Astrocyte (in vitro differentiated cells and primary cell): ENCODE data around the gene PLEKHA8. TPM values are rescaled to one million over a fixed set of nuclear protein-coding genes. Genes with fewer than 3 reads are reported as not detected.

ENCODE experiments used
- DNase-seq: peaks from one replicate; pipeline ENCODE4 v3.0.0-alpha.2; 2010; ENCODE audit warnings: low read depth
- FAIRE-seq: peaks from 2 replicates; lab custom pipeline; 2011; peaks lifted over from hg19 to GRCh38; lab: Jason Lieb, UNC
- H2AFZ ChIP-seq: 2 replicates; pipeline ENCODE4 v1.6.0; 2012; ENCODE audit warnings: low read depth, low read length, inconsistent platforms
- H3K27ac ChIP-seq: 2 replicates; pipeline ENCODE4 v1.5.1; 2011; ENCODE audit warnings: low read depth, low read length, inconsistent platforms
- H3K27me3 ChIP-seq: 2 replicates; pipeline ENCODE4 v1.6.0; 2011; ENCODE audit warnings: low read length, inconsistent platforms; ENCODE audit not compliant: insufficient read depth
- H3K36me3 ChIP-seq: 2 replicates; pipeline ENCODE4 v1.5.1; 2011; ENCODE audit warnings: low read length, inconsistent platforms; ENCODE audit not compliant: insufficient read depth
- H3K4me1 ChIP-seq: 2 replicates; pipeline ENCODE4 v1.5.1; 2011; ENCODE audit warnings: low read length, inconsistent platforms; ENCODE audit not compliant: insufficient read depth
- H3K4me2 ChIP-seq: 2 replicates; pipeline ENCODE4 v1.6.0; 2012; ENCODE audit warnings: low read length, inconsistent platforms
- H3K4me3 ChIP-seq: 2 replicates; pipeline ENCODE4 v1.5.1; 2011; ENCODE audit warnings: low read depth, mild to moderate bottlenecking, low read length, inconsistent platforms; ENCODE audit not compliant: insufficient read depth
- H3K79me2 ChIP-seq: 2 replicates; pipeline ENCODE4 v1.6.0; 2012; ENCODE audit warnings: mild to moderate bottlenecking, low read length, inconsistent platforms; ENCODE audit not compliant: insufficient read depth
- H3K9ac ChIP-seq: 2 replicates; pipeline ENCODE4 v1.6.0; 2012; ENCODE audit warnings: mild to moderate bottlenecking, low read length, inconsistent platforms
- H3K9me3 ChIP-seq: 2 replicates; pipeline ENCODE4 v1.5.1; 2012; ENCODE audit warnings: low read depth, mild to moderate bottlenecking, low read length, inconsistent platforms; ENCODE audit not compliant: insufficient read depth
- H4K20me1 ChIP-seq: 2 replicates; pipeline ENCODE4 v1.6.0; 2012; ENCODE audit warnings: low read length, inconsistent platforms; ENCODE audit not compliant: insufficient read depth
- H3K27ac Mint-ChIP-seq: one replicate; pipeline ENCODE4 v1.8.0; 2021; ENCODE audit warnings: mild to moderate bottlenecking, mixed read lengths; ENCODE audit not compliant: unreplicated experiment
- H3K27me3 Mint-ChIP-seq: one replicate; pipeline ENCODE4 v1.8.0; 2021; ENCODE audit warnings: low read depth, mixed read lengths; ENCODE audit not compliant: unreplicated experiment
- H3K36me3 Mint-ChIP-seq: one replicate; pipeline ENCODE4 v1.8.0; 2021; ENCODE audit warnings: low read depth, mixed read lengths; ENCODE audit not compliant: unreplicated experiment
- H3K4me1 Mint-ChIP-seq: one replicate; pipeline ENCODE4 v1.8.0; 2021; ENCODE audit warnings: low read depth, mixed read lengths; ENCODE audit not compliant: unreplicated experiment
- H3K4me3 Mint-ChIP-seq: one replicate; pipeline ENCODE4 v1.8.0; 2021; ENCODE audit warnings: mild to moderate bottlenecking, moderate library complexity, mixed read lengths; ENCODE audit not compliant: unreplicated experiment
- H3K9me3 Mint-ChIP-seq: one replicate; pipeline ENCODE4 v1.8.0; 2021; ENCODE audit warnings: mild to moderate bottlenecking, mixed read lengths; ENCODE audit not compliant: unreplicated experiment
- EZH2 ChIP-seq: IDR thresholded peaks from 2 replicates; pipeline ENCODE4 v1.6.1; 2012; ENCODE audit warnings: mild to moderate bottlenecking, low read length, inconsistent platforms; ENCODE audit not compliant: insufficient read depth
- total RNA-seq: library from RNA; stranded (reverse); gene quantifications from 2 replicates; pipeline ENCODE4 v1.2.1, GENCODE V29; 2021
- TF ChIP-seq, protein P1 (sequence below): IDR thresholded peaks from 2 replicates; pipeline ENCODE4 v1.5.1; 2011; ENCODE audit warnings: low read depth, mild to moderate bottlenecking, inconsistent platforms, low read length, moderate library complexity; ENCODE audit not compliant: insufficient read depth

PLEKHA8 gene
- total RNA-seq, 1 donor from 2014 or later, result 34.7 TPM

DNA sequence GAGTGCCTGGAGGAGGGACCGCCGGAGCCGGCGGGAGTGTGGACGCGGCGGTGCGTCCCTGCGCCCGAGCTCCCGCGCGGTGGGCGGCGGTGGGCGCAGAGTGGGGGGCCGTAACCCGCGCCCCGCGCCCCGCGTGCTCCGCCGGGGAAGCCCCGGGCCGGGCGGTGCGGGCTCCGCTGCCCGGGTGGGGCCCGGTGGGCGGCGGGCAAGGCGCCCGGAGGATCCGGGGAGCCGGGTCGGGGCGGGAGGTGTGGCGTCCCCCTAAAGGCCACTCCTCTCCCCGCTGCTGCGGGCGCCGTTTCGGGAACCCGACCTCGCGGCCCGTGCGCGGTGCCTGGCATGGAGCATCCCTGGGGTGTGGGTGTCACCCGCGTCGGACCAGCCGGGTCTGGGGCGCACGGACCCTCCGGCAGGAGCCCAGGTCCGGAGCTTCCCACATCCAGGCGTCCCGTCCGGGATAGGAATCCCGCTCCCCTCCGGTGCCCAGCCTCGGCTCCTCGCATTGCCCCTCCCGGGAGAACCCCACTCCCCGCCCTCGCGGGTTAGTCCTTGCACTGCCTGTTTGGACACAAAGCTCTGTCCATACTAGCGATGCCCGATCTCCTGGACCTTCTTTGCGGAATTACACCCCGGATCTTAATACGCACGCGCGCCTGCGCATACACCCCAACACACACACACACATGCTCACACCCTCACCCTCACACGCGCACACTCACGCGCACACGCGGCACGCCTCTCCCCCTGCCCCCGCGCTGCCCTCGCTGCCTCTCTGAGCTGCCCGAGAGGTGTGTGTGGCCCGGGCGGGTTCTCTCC, 107.3 kb downstream of the PLEKHA8 start:
- Histone ChIP-seq H3K9ac (peak overlapping the region; percentile 84), H2AFZ (peak overlapping the region; percentile 92), H3K4me1 (no peaks in the 10 kb centered on the region), H3K27ac (peak overlapping the region; percentile 56), H3K27me3 (no peaks in the 10 kb centered on the region), H3K36me3 (no peaks in the 10 kb centered on the region), H4K20me1 (no peaks in the 10 kb centered on the region), H3K79me2 (no peaks in the 10 kb centered on the region), H3K9me3 (no peaks in the 10 kb centered on the region), H3K4me3 (peak overlapping the region; percentile 83), H3K4me2 (peak overlapping the region; percentile 94)
- H3K9me3 Mint-ChIP-seq, result no peaks in the 10 kb centered on the region
- no peaks in the 10 kb centered on the region for H3K27me3 Mint-ChIP-seq
- peak overlapping the region; percentile 34 for H3K27ac Mint-ChIP-seq
- H3K4me1 Mint-ChIP-seq, result no peaks in the 10 kb centered on the region
- DNase-seq (peak; percentile 57), FAIRE-seq (no peak)
- H3K36me3 Mint-ChIP-seq, result peaks cover 4% of the 10 kb centered on the region
- H3K4me3 Mint-ChIP-seq, result peak overlapping the region; percentile 92
- TF ChIP-seq, protein P1, sequence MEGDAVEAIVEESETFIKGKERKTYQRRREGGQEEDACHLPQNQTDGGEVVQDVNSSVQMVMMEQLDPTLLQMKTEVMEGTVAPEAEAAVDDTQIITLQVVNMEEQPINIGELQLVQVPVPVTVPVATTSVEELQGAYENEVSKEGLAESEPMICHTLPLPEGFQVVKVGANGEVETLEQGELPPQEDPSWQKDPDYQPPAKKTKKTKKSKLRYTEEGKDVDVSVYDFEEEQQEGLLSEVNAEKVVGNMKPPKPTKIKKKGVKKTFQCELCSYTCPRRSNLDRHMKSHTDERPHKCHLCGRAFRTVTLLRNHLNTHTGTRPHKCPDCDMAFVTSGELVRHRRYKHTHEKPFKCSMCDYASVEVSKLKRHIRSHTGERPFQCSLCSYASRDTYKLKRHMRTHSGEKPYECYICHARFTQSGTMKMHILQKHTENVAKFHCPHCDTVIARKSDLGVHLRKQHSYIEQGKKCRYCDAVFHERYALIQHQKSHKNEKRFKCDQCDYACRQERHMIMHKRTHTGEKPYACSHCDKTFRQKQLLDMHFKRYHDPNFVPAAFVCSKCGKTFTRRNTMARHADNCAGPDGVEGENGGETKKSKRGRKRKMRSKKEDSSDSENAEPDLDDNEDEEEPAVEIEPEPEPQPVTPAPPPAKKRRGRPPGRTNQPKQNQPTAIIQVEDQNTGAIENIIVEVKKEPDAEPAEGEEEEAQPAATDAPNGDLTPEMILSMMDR, result no peak
- TF ChIP-seq EZH2, result no peak

DNA sequence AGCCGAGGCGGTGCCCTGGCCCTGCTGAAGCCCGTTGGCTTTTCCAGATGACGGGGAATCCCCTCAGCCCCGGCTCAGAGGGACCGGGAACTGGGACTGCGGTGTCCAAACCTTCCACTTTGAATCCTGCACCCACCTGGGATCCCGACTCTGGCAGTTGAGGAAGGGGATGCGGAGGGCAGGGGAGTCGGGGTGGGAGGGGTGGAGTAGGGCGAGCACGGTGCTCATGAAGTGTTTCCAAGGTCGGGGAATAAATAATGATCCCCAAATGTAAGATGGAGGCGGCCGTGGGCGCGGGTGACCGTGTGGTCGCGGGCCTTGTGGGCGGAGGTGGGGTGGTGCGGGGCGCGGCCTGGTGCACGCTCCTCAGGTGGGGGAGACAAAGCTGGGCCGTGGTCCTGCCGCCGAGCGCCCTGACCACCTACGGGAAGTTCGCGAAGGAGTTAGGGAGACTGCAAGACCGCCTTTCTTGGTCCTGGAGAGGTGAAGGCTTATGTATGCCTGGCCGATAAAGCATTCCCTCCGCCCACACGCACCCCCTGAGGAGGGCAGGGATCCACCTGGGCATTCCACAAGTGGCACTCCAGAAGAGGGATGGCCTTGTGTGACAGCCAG, 108.0 kb downstream of the PLEKHA8 start:
- H3K4me1 Mint-ChIP-seq, result no peaks in the 10 kb centered on the region
- no peaks in the 10 kb centered on the region for H3K27me3 Mint-ChIP-seq
- H3K79me2 ChIP-seq, result no peaks in the 10 kb centered on the region
- H3K4me3 ChIP-seq, result peak overlapping the region; percentile 83
- no peaks in the 10 kb centered on the region for H3K27me3 ChIP-seq
- no peak for FAIRE-seq
- no peak overlapping the region for H3K27ac ChIP-seq
- peak overlapping the region; percentile 92 for H3K4me3 Mint-ChIP-seq
- H2AFZ ChIP-seq, result peak overlapping the region; percentile 92
- peak overlapping the region; percentile 94 for H3K4me2 ChIP-seq
- no peaks in the 10 kb centered on the region for H3K4me1 ChIP-seq
- H3K36me3 ChIP-seq, result no peaks in the 10 kb centered on the region
- peaks cover 1% of the 10 kb centered on the region for H3K36me3 Mint-ChIP-seq
- TF ChIP-seq EZH2, result no peak
- TF ChIP-seq, protein P1, result no peak
- H3K9me3 Mint-ChIP-seq, result no peaks in the 10 kb centered on the region
- no peaks in the 10 kb centered on the region for H4K20me1 ChIP-seq
- no peak for DNase-seq
- H3K9me3 ChIP-seq, result no peaks in the 10 kb centered on the region
- H3K27ac Mint-ChIP-seq, result peak overlapping the region; percentile 34
- peak overlapping the region; percentile 84 for H3K9ac ChIP-seq
